BE2C (cell line): Measurements from ENCODE around the gene RAB27B. TPM values are rescaled to one million over a fixed set of nuclear protein-coding genes. Genes with fewer than 3 reads are reported as not detected.
A peak's percentile ranks its signal among the peaks of the same experiment; 100 is the strongest.

Experiments used
- DNase-seq: peaks from one replicate; pipeline ENCODE4 v3.0.0-alpha.2; 2020
- H3K27me3 ChIP-seq: fragments of 250-450 bp; sonication (Bioruptor Pico); 2 replicates; pipeline ENCODE4 v1.5.1; 2020; ENCODE audit warnings: mild to moderate bottlenecking
- H3K36me3 ChIP-seq: fragments of 250-450 bp; sonication (Bioruptor Pico); 2 replicates; pipeline ENCODE4 v1.5.1; 2020; ENCODE audit warnings: mild to moderate bottlenecking
- H3K4me1 ChIP-seq: fragments of 250-450 bp; sonication (Bioruptor Pico); 2 replicates; pipeline ENCODE4 v1.5.1; 2020
- H3K4me3 ChIP-seq: 2 replicates; pipeline ENCODE4 v1.5.1; 2011; ENCODE audit warnings: low read depth, low read length
- H3K9me3 ChIP-seq: fragments of 250-450 bp; sonication (Bioruptor Pico); 2 replicates; pipeline ENCODE4 v1.5.1; 2020
- polyA plus RNA-seq: library from polyadenylated mRNA; unstranded; fragments of >200 nt; gene quantifications from one replicate; pipeline ENCODE4 v1.2.1, GENCODE V29; 2012; ENCODE audit warnings: low read depth, missing spikeins; ENCODE audit not compliant: insufficient read length, insufficient read depth
- TF ChIP-seq, protein P1 (sequence below): IDR thresholded peaks from 2 replicates; pipeline ENCODE4 v1.5.1; 2012; ENCODE audit warnings: mild to moderate bottlenecking, low read depth, low read length

Gene RAB27B, protein sequence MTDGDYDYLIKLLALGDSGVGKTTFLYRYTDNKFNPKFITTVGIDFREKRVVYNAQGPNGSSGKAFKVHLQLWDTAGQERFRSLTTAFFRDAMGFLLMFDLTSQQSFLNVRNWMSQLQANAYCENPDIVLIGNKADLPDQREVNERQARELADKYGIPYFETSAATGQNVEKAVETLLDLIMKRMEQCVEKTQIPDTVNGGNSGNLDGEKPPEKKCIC
- 7.3 TPM for polyA plus RNA-seq

DNA sequence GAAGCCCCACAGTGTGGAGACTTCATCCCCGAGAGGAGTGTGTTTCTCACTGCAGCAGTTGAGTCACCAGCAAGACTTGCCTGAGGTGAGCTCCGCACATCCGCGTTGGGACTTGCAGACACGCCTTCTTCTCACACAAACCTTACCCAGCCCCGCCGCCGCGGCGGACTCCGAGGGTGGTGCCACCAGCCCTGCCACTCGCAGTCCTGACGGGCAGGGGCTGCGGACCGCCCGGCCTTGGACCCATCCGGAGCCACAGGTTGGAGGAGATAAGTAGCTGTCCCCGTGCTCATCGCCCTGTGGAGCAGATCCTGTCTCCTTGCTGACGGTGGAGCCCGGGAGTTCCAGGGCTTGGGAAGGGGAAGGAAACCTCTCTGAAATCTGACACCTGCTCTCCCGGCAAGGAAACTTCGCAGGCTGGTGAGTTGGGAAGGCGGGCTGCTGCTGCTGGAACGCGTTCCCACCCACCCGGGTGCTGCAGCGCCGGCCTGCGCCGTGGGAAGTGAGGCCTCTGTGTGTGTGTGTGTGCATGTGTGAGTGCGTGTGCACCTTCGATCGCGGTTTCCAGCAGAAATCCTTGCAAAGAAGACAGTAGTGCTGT, at the start of gene RAB27B:
Gene RAB27B, plus strand, starts transcription at position 197 of the 601 bp plus-strand sequence. CDS start 49,109 bp downstream, outside the sequence.
- Histone ChIP-seq H3K36me3 (no peaks in the 10 kb centered on the region), H3K9me3 (no peaks in the 10 kb centered on the region)
- TF ChIP-seq, protein P1, sequence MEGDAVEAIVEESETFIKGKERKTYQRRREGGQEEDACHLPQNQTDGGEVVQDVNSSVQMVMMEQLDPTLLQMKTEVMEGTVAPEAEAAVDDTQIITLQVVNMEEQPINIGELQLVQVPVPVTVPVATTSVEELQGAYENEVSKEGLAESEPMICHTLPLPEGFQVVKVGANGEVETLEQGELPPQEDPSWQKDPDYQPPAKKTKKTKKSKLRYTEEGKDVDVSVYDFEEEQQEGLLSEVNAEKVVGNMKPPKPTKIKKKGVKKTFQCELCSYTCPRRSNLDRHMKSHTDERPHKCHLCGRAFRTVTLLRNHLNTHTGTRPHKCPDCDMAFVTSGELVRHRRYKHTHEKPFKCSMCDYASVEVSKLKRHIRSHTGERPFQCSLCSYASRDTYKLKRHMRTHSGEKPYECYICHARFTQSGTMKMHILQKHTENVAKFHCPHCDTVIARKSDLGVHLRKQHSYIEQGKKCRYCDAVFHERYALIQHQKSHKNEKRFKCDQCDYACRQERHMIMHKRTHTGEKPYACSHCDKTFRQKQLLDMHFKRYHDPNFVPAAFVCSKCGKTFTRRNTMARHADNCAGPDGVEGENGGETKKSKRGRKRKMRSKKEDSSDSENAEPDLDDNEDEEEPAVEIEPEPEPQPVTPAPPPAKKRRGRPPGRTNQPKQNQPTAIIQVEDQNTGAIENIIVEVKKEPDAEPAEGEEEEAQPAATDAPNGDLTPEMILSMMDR: no peak

DNA sequence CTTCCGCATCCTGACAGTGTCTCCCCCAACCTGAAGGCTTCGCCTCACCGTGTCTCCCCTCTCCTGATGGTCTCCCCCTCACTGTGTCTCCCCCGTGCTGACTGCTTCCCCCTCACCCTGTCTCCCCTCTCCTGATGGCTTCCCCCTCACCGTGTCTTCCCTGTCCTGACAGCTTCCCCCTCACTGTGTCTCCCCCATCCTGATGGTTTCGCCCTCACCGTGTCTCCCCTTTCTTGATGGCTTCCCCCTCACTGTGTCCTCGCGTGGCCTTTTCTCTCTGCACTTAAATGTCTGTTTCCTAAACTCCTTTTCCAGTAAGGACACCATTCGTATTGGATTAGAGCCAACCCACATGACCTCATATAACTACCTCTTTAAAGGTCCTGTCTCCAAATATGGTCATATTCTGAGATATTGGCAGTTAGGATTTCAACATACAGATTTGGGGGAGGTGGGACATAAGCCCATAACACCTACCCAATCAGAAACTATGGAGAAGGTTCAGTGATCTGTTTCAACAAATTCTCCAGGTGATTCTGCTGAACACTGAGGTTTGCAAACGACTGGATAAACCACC, 47.9 kb upstream of the RAB27B start:
- Histone ChIP-seq H3K4me1 (peaks cover 9% of the 10 kb centered on the region), H3K4me3 (no peak overlapping the region), H3K9me3 (no peaks in the 10 kb centered on the region), H3K36me3 (no peaks in the 10 kb centered on the region), H3K27me3 (no peaks in the 10 kb centered on the region)
- TF ChIP-seq, protein P1: no peak
- no peak for DNase-seq

More for the DNA sequence above, at the start of gene RAB27B:
- Histone ChIP-seq H3K27me3 (no peaks in the 10 kb centered on the region), H3K4me3 (peak within 1 kb of the TSS; percentile 60), H3K4me1 (no peaks in the 10 kb centered on the region)
- peak; percentile 35 for DNase-seq

DNA sequence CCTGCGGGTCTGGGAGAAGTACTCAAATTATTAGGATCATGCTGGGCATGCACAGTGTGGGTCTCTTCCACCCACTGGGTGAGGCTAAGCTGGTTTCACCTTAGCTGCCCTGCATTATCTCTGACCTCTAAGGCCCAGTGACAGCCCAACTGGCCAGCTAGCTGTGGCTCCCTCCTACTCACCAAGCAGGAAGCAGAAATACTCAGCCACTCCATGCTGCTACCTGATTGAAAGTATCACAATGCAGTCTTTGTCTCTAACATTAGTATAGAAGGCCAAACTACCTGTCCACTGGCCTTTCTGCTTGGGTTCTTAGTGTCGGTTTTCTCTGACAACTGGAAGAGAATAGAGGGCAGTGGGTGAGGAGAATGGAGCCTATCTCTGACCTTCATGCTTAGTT, 47.3 kb upstream of the RAB27B start:
- no peak overlapping the region for H3K4me3 ChIP-seq
- no peaks in the 10 kb centered on the region for H3K36me3 ChIP-seq
- TF ChIP-seq, protein P1: no peak
- H3K9me3 ChIP-seq: no peaks in the 10 kb centered on the region
- peaks cover 3% of the 10 kb centered on the region for H3K4me1 ChIP-seq
- no peaks in the 10 kb centered on the region for H3K27me3 ChIP-seq
- DNase-seq: no peak

DNA sequence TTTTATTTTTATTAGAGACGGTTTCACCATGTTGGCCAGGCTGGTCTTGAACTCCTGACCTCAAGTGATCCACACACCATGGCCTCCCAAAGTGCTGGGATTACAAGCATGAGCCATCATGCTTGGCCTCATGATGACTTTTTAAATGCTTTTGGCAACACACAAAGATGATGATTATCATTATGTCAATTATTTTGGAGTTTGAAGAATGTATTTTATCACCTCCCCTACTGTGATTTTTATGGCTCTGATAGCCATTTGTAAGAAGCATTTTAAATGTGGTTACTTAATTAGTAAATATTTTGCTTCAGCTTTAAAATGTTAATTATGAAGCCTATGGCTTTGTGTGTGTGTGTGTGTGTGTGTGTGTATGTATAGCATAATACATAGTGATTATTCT, 45.1 kb upstream of the RAB27B start:
- Histone ChIP-seq H3K27me3 (no peaks in the 10 kb centered on the region), H3K9me3 (no peaks in the 10 kb centered on the region), H3K4me3 (no peak overlapping the region), H3K4me1 (no peaks in the 10 kb centered on the region), H3K36me3 (no peaks in the 10 kb centered on the region)
- DNase-seq: no peak
- TF ChIP-seq, protein P1: no peak

DNA sequence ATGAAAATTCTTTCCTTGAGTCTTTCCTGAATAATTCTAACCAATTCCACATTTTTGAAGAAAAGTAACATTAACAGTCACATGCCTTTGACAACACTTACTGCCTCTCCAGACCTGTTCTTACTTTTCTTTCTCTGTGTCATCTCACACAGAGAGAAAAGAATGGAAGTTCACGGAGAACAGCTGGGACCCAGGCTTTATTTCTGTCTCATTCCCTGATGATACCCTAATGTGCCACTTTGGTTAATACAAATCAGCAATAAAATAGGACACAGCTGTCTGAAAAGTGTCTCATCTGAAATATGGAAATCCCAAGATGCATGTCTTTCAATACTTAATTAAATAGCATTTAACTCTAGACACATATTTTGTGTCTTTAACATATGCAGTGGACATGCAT, 42.1 kb upstream of the RAB27B start:
- TF ChIP-seq, protein P1: no peak
- Histone ChIP-seq H3K36me3 (no peaks in the 10 kb centered on the region), H3K27me3 (no peaks in the 10 kb centered on the region), H3K4me1 (no peaks in the 10 kb centered on the region), H3K9me3 (no peaks in the 10 kb centered on the region), H3K4me3 (no peak overlapping the region)
- no peak for DNase-seq

DNA sequence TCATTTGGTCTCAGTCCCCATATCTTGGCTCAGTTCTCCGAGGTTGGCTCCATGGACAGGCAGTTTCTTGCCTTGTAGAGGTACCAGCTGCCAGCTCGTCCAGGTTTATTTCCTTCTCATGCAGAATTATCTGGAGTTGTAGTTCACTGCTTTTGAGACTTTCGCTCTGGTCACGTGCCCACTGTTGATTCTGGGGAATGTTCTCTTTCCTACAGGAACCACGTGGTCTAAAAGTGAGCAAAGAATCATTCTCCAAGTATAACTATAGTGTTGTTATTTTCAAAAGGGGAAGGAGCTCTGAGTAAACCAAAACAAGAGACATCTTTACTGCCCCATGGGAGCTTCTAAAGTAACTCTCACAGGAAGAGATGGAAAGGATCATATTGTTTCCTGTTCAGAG, 41.2 kb upstream of the RAB27B start:
- no peak overlapping the region for H3K4me3 ChIP-seq
- no peaks in the 10 kb centered on the region for H3K4me1 ChIP-seq
- TF ChIP-seq, protein P1: no peak
- H3K9me3 ChIP-seq: no peaks in the 10 kb centered on the region
- H3K36me3 ChIP-seq: no peaks in the 10 kb centered on the region
- H3K27me3 ChIP-seq: no peaks in the 10 kb centered on the region
- no peak for DNase-seq
